H1 (cell line): ENCODE results near the gene MEFV. TPM values are rescaled to one million over a fixed set of nuclear protein-coding genes. Genes with fewer than 3 reads are reported as not detected.

ENCODE experiments used
- ATF2 ChIP-seq: IDR thresholded peaks from 2 replicates; pipeline ENCODE4 v1.6.1; 2012; ENCODE audit warnings: low read length, inconsistent platforms
- ATF3 ChIP-seq: IDR thresholded peaks from 2 replicates; pipeline ENCODE4 v1.6.1; 2011; ENCODE audit warnings: low read depth, mild to moderate bottlenecking, low read length; ENCODE audit not compliant: insufficient read depth
- CEBPB ChIP-seq: IDR thresholded peaks from 2 replicates; pipeline ENCODE4 v1.6.1; 2012; ENCODE audit warnings: low read depth, low read length
- CHD2 ChIP-seq: IDR thresholded peaks from 2 replicates; pipeline ENCODE4 v1.6.1; 2012; ENCODE audit warnings: low read length, improper control_type of control experiment
- CREB1 ChIP-seq: IDR thresholded peaks from 2 replicates; pipeline ENCODE4 v1.6.1; 2012; ENCODE audit warnings: inconsistent platforms
- CTCF ChIP-seq, 3 experiments: IDR thresholded peaks; 1 replicate in 2 of 3; 2 replicates in 1 of 3; pipeline versions ENCODE4 v1.5.1 to v1.6.1; 2011; ENCODE audit warnings: low read length in 3 of 3, mild to moderate bottlenecking in 3 of 3, inconsistent platforms in 2 of 3, low read depth in 1 of 3, moderate library complexity in 1 of 3; ENCODE audit not compliant: insufficient read depth in 1 of 3; ENCODE audit errors: control extremely low read depth in 1 of 3
- EGR1 ChIP-seq: IDR thresholded peaks from 2 replicates; pipeline ENCODE4 v1.6.1; 2011; ENCODE audit warnings: low read depth, low read length, borderline replicate concordance
- EZH2 ChIP-seq: fragments of 200-600 bp; sonication (generic); IDR thresholded peaks from 2 replicates; pipeline ENCODE4 v1.7.1; 2012; ENCODE audit warnings: low read depth, mild to moderate bottlenecking, moderate library complexity, low read length, inconsistent platforms; ENCODE audit not compliant: severe bottlenecking
- GTF2F1 ChIP-seq: IDR thresholded peaks from 2 replicates; pipeline ENCODE4 v1.6.1; 2012; ENCODE audit warnings: low read depth, low read length, improper control_type of control experiment, borderline replicate concordance
- KDM4A ChIP-seq: IDR thresholded peaks from one replicate; pipeline ENCODE4 v1.7.1; 2012; ENCODE audit warnings: low read depth, mild to moderate bottlenecking, moderate library complexity, low read length, inconsistent platforms; ENCODE audit not compliant: severe bottlenecking
- POLR2A ChIP-seq, 2 experiments: IDR thresholded peaks; 1 replicate in 1 of 2; 2 replicates in 1 of 2; pipeline ENCODE4 v1.6.1; 2011; ENCODE audit warnings: low read depth in 2 of 2, low read length in 2 of 2, mild to moderate bottlenecking in 2 of 2; ENCODE audit errors: control extremely low read depth in 1 of 2
- POU5F1 ChIP-seq: IDR thresholded peaks from 2 replicates; pipeline ENCODE4 v1.6.1; 2011; ENCODE audit warnings: low read depth, mild to moderate bottlenecking, low read length, moderate library complexity
- RAD21 ChIP-seq, 2 experiments: IDR thresholded peaks in 1 of 2; conservative IDR thresholded peaks in 1 of 2; 2 replicates each; pipeline ENCODE4 v1.6.1; 2011; ENCODE audit warnings: low read depth in 2 of 2, low read length in 2 of 2, improper control_type of control experiment in 1 of 2, inconsistent platforms in 1 of 2, mild to moderate bottlenecking in 1 of 2, moderate library complexity in 1 of 2
- RBBP5 ChIP-seq: IDR thresholded peaks from 2 replicates; pipeline ENCODE4 v1.7.1; 2012; ENCODE audit warnings: low read depth, mild to moderate bottlenecking, inconsistent platforms, low read length, moderate library complexity, borderline replicate concordance
- SIRT6 ChIP-seq: IDR thresholded peaks from one replicate; pipeline ENCODE4 v1.7.1; 2012; ENCODE audit warnings: low read length, inconsistent platforms
- SP1 ChIP-seq: IDR thresholded peaks from 2 replicates; pipeline ENCODE4 v1.6.1; 2011; ENCODE audit warnings: low read depth, low read length
- TAF1 ChIP-seq: IDR thresholded peaks from 2 replicates; pipeline ENCODE4 v1.6.1; 2011; ENCODE audit warnings: mild to moderate bottlenecking, low read depth, low read length
- TBP ChIP-seq: IDR thresholded peaks from 2 replicates; pipeline ENCODE4 v1.6.1; 2011; ENCODE audit warnings: low read depth, low read length, improper control_type of control experiment
- TEAD4 ChIP-seq: IDR thresholded peaks from 2 replicates; pipeline ENCODE4 v1.6.1; 2012; ENCODE audit warnings: low read depth, low read length, inconsistent platforms, mixed read lengths
- polyA plus RNA-seq, 7 experiments: library from polyadenylated mRNA; depleted of rRNA in 3 of 7; stranded (reverse) in 5 of 7; unstranded in 2 of 7; fragments of >200 nt in 5 of 7; fragments of 200-250 nt in 2 of 7; gene quantifications; 1 replicate in 5 of 7; 2 replicates in 1 of 7; 4 replicates in 1 of 7; pipeline versions ENCODE4 v1.2.1 to v1.2.3, GENCODE V29; 2011 to 2013; ENCODE audit warnings: missing spikeins in 2 of 7, mixed read lengths in 2 of 7
- total RNA-seq: library from RNA; stranded (reverse); fragmentation: NEBNext Ultra II Directional; extraction: Animal tissue kit (Norgen Biotek cat#: 25700); gene quantifications from 2 replicates; pipeline ENCODE4 v1.2.1, GENCODE V29; 2021

Gene MEFV
- total and polyA plus RNA-seq, 2 of the 8 experiments (the other 6 are each of a cell fraction or from before 2014, with no cell fraction given): 0.03 TPM; not detected in 1

DNA sequence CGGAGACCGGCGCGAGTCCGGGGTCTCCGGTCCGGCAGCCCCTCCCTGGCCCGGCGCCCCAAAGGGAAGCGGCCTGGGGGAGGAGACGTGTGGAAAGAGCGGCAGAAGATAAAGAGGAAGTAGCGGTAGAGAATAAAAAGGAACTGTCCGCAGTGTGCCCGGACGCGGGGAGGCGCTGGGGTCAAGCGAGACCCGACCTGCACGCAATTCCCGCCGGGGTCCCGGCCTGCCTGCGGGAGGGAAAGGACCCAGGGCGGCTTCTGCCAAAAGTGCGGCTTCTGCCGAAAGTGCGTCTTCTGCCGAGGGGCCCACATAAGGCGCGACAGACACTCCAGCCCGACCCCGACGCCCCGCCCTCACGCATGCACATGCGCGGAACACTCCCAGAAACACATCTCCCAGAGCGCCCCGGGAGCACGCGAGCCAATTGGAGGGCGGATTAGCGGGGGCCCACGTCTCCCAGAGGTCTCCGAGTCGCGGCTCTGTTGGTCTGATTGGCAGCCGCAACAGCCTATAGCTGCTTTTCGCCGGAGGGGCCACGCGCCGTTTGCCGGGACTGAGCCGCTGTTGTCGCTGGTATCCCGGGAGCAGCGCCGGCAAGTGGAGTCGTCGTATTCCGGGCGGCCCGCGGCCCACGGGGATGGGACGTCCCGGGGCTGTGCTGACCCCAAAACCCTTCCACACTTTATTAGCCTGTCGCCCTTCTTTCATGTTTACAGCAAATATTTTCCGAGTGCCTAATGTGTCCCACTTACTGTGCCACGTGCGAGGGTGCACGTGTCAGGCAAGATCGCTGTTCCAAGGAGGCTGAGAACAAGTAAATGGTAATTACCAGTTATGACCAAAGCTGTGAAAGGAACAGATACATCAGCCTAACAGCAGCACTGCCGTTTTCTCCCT, 8.0 kb upstream of the MEFV start (continued):
- TF ChIP-seq CTCF (IDR thresholded peaks at IDR 0.05; ENCODE audit: control extremely low read depth in 1 of 3, insufficient read depth in 1 of 3, low read depth in 1 of 3, low read length in 3 of 3) (peak in 1 of 3 experiments; percentile 17; a peak in 1 of 4 replicates), EGR1 (no peak), SIRT6 (no peak), POU5F1 (no peak), KDM4A (peak; percentile 97), CHD2 (peak; percentile 69), GTF2F1 (no peak), TBP (peak; percentile 48), CEBPB (no peak), ATF2 (no peak), RAD21 (IDR thresholded peaks at IDR 0.05 in 1 of 2, conservative IDR thresholded peaks at IDR 0.05 in 1 of 2; ENCODE audit: low read depth in 2 of 2, low read length in 2 of 2) (peak; percentile 22 to 23; a peak in 2 of 4 replicates), EZH2 (no peak), TEAD4 (no peak), TAF1 (0 out of 2 replicates have a peak, but pooled peaks have one; percentile 13), POLR2A (IDR thresholded peaks at IDR 0.05; ENCODE audit: control extremely low read depth in 1 of 2, low read depth in 2 of 2, low read length in 2 of 2) (no peak), RBBP5 (no peak), CREB1 (peak; percentile 38; the same call in 1 of the 2 replicates), SP1 (peak; percentile 70), ATF3 (no peak)
